ENCODE measurements around the gene KCNQ4.
A peak's percentile ranks its signal among the peaks of the same experiment; 100 is the strongest.

The KCNQ4 gene

DNA sequence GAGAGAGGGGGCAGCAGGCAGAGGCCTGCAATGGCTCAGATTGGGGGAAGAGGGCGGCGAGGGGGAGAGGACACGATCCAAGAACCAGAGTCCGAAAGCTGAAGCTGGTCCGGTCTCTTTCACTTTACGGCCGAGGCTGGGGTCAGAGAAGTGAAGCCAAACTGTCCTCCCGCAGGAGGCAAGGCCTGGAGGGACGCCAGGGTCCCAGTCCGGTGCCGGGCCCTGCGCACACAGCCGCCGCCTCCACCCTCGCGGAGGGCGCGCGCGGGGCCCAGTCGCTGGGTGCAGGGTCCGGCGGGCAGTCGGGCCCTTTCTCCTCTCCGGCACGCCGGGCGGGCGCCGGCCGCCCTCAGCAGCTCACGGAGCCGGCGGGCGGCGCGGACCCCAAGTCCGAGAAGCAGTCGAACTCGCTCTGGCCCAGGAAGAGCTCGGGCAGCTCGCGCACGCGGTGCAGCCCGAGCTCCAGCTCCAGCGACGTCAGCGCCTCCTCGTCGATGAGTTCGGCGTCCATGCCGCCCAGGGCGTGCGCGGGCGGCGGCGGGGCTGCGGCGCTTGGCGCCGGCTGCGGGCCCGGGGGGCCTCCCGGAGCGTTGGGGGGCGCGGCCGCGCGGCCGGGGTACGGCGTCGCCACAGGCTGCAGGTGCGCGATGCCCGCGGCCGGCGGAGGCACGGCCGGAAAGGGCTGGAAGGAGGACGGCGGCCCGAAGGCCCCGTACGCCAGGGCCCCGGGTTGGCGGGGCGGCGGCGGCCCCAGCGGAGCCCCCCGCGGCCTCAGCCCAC, 77.8 kb downstream of the KCNQ4 start:
- Histone ChIP-seq H3K9ac (no peak overlapping the region), H3K9me3 (ENCODE audit: control insufficient read depth, low read length) (no peaks in the 10 kb centered on the region), H3K27me3 (ENCODE audit: control insufficient read depth, insufficient read depth, low read length) (no peaks in the 10 kb centered on the region), H3K27ac (no peak overlapping the region), H3K4me1 (no peaks in the 10 kb centered on the region), H3K4me3 (ENCODE audit: low read depth, low read length) (peak overlapping the region; percentile 62), H3K4me2 (ENCODE audit: low read length) (peak overlapping the region; percentile 70), H3K36me3 (ENCODE audit: control insufficient read depth, insufficient read depth, low read length) (no peaks in the 10 kb centered on the region), H3K79me2 (no peaks in the 10 kb centered on the region), H2AFZ (peak overlapping the region; percentile 41)
- TF ChIP-seq, protein P1, sequence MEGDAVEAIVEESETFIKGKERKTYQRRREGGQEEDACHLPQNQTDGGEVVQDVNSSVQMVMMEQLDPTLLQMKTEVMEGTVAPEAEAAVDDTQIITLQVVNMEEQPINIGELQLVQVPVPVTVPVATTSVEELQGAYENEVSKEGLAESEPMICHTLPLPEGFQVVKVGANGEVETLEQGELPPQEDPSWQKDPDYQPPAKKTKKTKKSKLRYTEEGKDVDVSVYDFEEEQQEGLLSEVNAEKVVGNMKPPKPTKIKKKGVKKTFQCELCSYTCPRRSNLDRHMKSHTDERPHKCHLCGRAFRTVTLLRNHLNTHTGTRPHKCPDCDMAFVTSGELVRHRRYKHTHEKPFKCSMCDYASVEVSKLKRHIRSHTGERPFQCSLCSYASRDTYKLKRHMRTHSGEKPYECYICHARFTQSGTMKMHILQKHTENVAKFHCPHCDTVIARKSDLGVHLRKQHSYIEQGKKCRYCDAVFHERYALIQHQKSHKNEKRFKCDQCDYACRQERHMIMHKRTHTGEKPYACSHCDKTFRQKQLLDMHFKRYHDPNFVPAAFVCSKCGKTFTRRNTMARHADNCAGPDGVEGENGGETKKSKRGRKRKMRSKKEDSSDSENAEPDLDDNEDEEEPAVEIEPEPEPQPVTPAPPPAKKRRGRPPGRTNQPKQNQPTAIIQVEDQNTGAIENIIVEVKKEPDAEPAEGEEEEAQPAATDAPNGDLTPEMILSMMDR (IDR thresholded peaks at IDR 0.05) = no peak

DNA sequence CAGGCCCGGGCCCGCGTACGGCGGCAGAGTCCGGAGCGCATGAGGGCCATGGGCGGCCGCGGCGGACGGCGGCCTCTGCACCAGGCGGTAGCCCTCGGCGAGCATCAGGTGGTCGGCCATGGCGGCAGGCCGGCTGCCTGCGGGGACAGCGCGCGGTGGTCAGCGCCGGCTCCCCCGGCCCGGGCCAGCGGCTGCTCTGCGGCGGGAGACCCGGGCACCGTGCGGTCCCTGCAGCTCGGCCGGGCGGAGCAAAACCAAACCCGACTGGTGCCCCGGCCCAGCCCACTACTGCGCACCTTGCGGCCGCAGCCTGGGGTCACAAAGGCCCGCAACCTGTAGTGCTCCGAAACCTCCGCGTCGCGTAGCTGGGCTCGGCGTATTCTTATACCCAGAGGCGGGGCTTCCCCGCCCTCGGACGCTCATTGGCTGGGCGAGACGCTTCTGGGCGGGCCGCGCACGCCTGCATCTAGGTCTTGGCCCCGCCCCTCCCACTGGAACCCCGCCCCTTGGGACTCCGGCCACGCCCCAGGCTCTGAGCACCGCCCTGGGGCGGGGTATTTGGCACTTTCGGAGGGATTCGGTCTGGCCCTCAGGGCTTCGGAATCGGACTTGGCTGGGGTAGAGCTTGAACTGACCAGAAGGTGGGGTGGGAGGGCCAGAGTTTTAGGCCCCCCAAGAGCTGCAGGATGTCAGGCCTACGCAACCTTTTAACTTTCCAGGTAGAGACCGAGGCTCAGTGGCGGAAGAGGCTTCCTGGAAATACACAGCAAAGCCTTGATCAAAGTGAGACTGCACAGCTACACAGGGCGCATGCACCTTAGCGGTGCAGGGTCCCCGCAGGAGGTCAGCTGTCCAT, 78.6 kb downstream of the KCNQ4 start, which contains the start of gene CITED4:
Gene CITED4, minus strand, starts transcription at position 356 of the 856 bp plus-strand sequence. Its CDS starts 236 bp downstream, at position 120.
- H3K9ac ChIP-seq = no peak within 1 kb of the TSS
- no peaks in the 10 kb centered on the region for H3K36me3 ChIP-seq (ENCODE audit: control insufficient read depth, insufficient read depth, low read length)
- H3K9me3 ChIP-seq (ENCODE audit: control insufficient read depth, low read length) = no peaks in the 10 kb centered on the region
- no peak within 1 kb of the TSS for H3K27ac ChIP-seq
- no peaks in the 10 kb centered on the region for H3K27me3 ChIP-seq (ENCODE audit: control insufficient read depth, insufficient read depth, low read length)
- peak within 1 kb of the TSS; percentile 62 for H3K4me3 ChIP-seq (ENCODE audit: low read depth, low read length)
- H3K4me1 ChIP-seq = no peaks in the 10 kb centered on the region
- TF ChIP-seq, protein P1 (IDR thresholded peaks at IDR 0.05) = no peak
- peak within 1 kb of the TSS; percentile 70 for H3K4me2 ChIP-seq (ENCODE audit: low read length)
- H3K79me2 ChIP-seq = no peaks in the 10 kb centered on the region
- H2AFZ ChIP-seq = peak within 1 kb of the TSS; percentile 73

DNA sequence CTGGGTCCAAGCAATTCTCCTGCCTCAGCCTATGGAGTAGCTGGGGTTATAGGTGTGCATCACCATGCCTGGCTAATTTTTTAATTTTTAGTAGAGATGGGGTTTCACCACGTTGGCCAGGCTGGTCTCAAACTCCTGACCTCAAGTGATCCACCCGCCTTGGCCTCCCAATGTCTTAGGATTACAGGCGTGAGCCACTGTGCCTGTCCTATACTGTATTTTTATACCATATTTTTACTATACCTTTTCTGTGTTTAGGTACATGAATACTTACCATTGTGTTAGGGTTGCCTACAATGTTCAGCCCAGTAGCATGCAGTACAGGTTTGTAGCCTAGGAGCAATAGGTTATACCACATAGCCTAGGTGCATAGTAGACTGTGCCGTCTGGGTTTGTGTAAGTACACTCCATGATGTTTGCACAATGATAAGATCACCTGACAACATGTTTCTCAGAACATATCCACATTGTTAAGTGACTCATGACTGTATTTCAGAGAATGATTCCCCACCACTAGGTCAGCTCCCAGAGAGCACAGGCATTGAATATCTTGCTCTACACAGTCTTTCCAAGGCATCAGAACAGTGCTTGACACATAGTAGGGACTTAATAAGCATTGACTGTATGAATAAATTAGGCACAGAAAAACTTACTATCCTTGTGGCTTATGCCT, 84.6 kb downstream of the KCNQ4 start:
- TF ChIP-seq, protein P1 (IDR thresholded peaks at IDR 0.05) = no peak
- H3K9me3 ChIP-seq (ENCODE audit: control insufficient read depth, low read length) = no peaks in the 10 kb centered on the region

DNA sequence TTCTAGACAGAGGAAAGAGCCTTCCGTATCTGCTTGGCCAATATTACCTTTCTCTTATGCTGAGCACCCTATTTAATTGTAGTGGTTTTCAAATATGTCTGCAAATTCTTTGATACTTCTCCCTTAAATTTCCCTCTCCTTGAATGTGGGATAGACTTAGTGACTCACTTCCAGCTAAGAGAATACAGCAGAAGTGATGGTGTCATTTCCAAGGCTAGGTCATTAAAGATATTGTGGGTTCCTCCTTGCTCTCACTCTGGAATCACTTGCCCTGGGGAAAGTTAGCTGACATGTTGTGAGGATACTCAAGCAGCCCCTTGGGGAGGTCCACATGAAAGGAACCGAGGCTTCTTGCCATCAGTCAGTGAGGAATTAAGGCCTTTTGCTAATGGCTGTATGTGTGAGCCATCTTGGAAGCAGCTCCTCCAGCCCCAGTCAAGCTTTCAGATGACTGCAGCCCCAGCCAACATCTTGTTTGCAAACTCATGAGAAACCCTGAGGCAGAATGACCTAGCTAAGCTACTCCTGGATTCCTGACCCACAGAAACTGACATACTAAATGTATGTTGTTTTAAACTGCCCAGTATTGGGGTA, 86.6 kb downstream of the KCNQ4 start:
- H3K27me3 ChIP-seq (ENCODE audit: control insufficient read depth, insufficient read depth, low read length) = no peaks in the 10 kb centered on the region

More for the DNA sequence above, 84.6 kb downstream of the KCNQ4 start:
- Histone ChIP-seq H2AFZ (no peak overlapping the region), H3K4me2 (ENCODE audit: low read length) (no peak overlapping the region), H3K36me3 (ENCODE audit: control insufficient read depth, insufficient read depth, low read length) (no peaks in the 10 kb centered on the region), H3K27ac (no peak overlapping the region), H3K79me2 (no peaks in the 10 kb centered on the region), H3K4me1 (no peaks in the 10 kb centered on the region), H3K27me3 (ENCODE audit: control insufficient read depth, insufficient read depth, low read length) (no peaks in the 10 kb centered on the region), H3K9ac (no peak overlapping the region), H3K4me3 (ENCODE audit: low read depth, low read length) (no peak overlapping the region)

More for the DNA sequence above, 86.6 kb downstream of the KCNQ4 start:
- Histone ChIP-seq H3K79me2 (no peaks in the 10 kb centered on the region), H3K9ac (no peak overlapping the region), H2AFZ (no peak overlapping the region), H3K4me2 (ENCODE audit: low read length) (no peak overlapping the region), H3K4me3 (ENCODE audit: low read depth, low read length) (no peak overlapping the region), H3K4me1 (no peaks in the 10 kb centered on the region), H3K27ac (no peak overlapping the region), H3K9me3 (ENCODE audit: control insufficient read depth, low read length) (no peaks in the 10 kb centered on the region), H3K36me3 (ENCODE audit: control insufficient read depth, insufficient read depth, low read length) (no peaks in the 10 kb centered on the region)
- TF ChIP-seq, protein P1 (IDR thresholded peaks at IDR 0.05) = no peak

Measured in parathyroid adenoma (tissue), 2 donors.